OCI-LY3 (cell line): ENCODE measurements around the gene ANTXR2.

Source experiments
- H2AFZ ChIP-seq: fragments of 200-600, 300-600 bp; shearing (Covaris generic); 2 replicates; pipeline ENCODE4 v1.6.0; 2014; ENCODE audit warnings: antibody characterized with exemption, low read depth, low read length
- H3K27ac ChIP-seq: fragments of 200-600, 300-600 bp; sonication (generic); 2 replicates; pipeline ENCODE4 v1.5.1; 2014; ENCODE audit warnings: mild to moderate bottlenecking, low read length, moderate library complexity, mixed read lengths
- H3K27me3 ChIP-seq: fragments of 200-600, 300-600 bp; sonication (generic); 2 replicates; pipeline ENCODE4 v1.6.1; 2014; ENCODE audit warnings: low read depth, low read length, mixed read lengths
- H3K36me3 ChIP-seq: fragments of 200-600, 300-600 bp; sonication (generic); replicated peaks from 2 replicates; pipeline ENCODE3; 2014; ENCODE audit warnings: low read depth, low read length, mixed read lengths
- H3K4me1 ChIP-seq: fragments of 300-600, 200-600 bp; sonication (generic); 2 replicates; pipeline ENCODE4 v1.6.1; 2014; ENCODE audit warnings: low read length, mixed read lengths
- H3K4me2 ChIP-seq: fragments of 200-600, 300-600 bp; sonication (generic); 2 replicates; pipeline ENCODE4 v1.6.1; 2014; ENCODE audit warnings: low read length, mixed read lengths
- H3K4me3 ChIP-seq: fragments of 300-600, 200-600 bp; sonication (generic); 2 replicates; pipeline ENCODE4 v1.5.1; 2014; ENCODE audit warnings: antibody characterized with exemption, mild to moderate bottlenecking, low read length, moderate library complexity
- H3K79me2 ChIP-seq: fragments of 300-600, 200-600 bp; shearing (Covaris generic); 2 replicates; pipeline ENCODE4 v1.6.1; 2014; ENCODE audit warnings: mild to moderate bottlenecking, low read length, mixed read lengths
- H3K9ac ChIP-seq: fragments of 300-600, 200-600 bp; shearing (Covaris generic); 2 replicates; pipeline ENCODE4 v1.6.0; 2014; ENCODE audit warnings: mild to moderate bottlenecking, low read length, moderate library complexity
- H3K9me3 ChIP-seq: fragments of 200-600, 300-600 bp; shearing (Covaris generic); 2 replicates; pipeline ENCODE4 v1.6.1; 2014; ENCODE audit warnings: low read length, mixed read lengths; ENCODE audit not compliant: insufficient read depth
- H4K20me1 ChIP-seq: fragments of 200-600, 300-600 bp; sonication (generic); 2 replicates; pipeline ENCODE4 v1.6.1; 2016; ENCODE audit warnings: low read length, mixed read lengths; ENCODE audit not compliant: insufficient read depth
- EZH2phosphoT487 ChIP-seq: fragments of 200-600 bp; shearing (Covaris generic); IDR thresholded peaks from 2 replicates; pipeline ENCODE4 v1.6.1; 2018; ENCODE audit warnings: antibody characterized with exemption, mixed run types, low read depth
- TF ChIP-seq, protein P1 (sequence below): fragments of 200-600, 300-600 bp; sonication (generic); IDR thresholded peaks from 2 replicates; pipeline ENCODE4 v1.5.1; 2014; ENCODE audit warnings: antibody characterized with exemption, low read length, low read depth

The ANTXR2 gene

DNA sequence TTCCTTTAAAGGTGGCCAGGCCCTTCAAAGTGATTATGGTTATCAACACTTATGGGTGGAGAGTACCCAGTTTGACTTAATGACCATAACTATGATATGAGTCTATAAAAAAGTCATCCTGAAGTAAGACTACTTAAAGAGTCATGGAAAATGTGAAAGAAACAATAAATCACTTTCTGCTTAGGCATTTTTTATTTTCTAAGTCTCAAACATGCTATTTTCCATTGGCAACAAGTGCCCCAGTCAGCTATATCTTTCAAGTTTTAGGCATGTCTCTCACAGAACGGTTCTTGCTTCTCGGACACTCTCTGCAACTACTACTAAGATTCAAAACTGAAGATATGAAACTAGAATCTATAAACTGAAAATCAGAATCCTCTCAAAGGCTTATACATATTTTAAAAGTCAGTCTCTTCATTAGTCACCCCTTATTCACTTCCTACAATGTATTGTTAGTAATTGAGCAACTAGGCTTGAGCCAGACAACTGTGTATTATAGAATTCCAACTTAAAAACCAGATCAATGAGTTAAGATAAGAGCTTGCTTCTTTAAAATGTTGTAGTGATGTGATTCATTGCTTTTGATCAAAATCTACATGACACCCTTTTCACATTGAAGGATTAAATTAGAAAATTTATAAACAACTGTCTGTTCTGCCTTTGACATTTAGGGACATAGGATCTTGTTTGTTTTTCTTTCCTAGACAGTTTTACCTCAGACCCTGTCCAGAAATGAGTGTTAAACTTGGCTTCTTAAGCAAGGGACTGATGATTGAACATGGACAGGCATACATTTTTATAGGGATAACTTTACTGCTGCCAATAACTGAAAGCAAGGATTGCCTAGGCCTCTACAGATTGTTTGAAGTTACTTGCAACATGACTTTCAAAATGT lies 2.9 kb downstream of the ANTXR2 start:
- peaks cover 51% of the 10 kb centered on the region for H3K4me1 ChIP-seq
- no peak overlapping the region for H3K9ac ChIP-seq
- no peaks in the 10 kb centered on the region for H3K79me2 ChIP-seq
- peaks cover 8% of the 10 kb centered on the region; the same call in 1 of the 2 replicates for H3K9me3 ChIP-seq
- no peaks in the 10 kb centered on the region for H4K20me1 ChIP-seq
- TF ChIP-seq, protein P1, sequence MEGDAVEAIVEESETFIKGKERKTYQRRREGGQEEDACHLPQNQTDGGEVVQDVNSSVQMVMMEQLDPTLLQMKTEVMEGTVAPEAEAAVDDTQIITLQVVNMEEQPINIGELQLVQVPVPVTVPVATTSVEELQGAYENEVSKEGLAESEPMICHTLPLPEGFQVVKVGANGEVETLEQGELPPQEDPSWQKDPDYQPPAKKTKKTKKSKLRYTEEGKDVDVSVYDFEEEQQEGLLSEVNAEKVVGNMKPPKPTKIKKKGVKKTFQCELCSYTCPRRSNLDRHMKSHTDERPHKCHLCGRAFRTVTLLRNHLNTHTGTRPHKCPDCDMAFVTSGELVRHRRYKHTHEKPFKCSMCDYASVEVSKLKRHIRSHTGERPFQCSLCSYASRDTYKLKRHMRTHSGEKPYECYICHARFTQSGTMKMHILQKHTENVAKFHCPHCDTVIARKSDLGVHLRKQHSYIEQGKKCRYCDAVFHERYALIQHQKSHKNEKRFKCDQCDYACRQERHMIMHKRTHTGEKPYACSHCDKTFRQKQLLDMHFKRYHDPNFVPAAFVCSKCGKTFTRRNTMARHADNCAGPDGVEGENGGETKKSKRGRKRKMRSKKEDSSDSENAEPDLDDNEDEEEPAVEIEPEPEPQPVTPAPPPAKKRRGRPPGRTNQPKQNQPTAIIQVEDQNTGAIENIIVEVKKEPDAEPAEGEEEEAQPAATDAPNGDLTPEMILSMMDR, result no peak
- TF ChIP-seq EZH2phosphoT487, result no peak
- H3K4me3 ChIP-seq, result peak overlapping the region; percentile 21; the same call in 1 of the 2 replicates
- H3K36me3 ChIP-seq, result peaks cover 19% of the 10 kb centered on the region
- H2AFZ ChIP-seq, result no peak overlapping the region
- peak overlapping the region; percentile 25 for H3K27ac ChIP-seq
- H3K4me2 ChIP-seq, result peak overlapping the region; percentile 22
- peaks cover 3% of the 10 kb centered on the region; the same call in 1 of the 2 replicates for H3K27me3 ChIP-seq

DNA sequence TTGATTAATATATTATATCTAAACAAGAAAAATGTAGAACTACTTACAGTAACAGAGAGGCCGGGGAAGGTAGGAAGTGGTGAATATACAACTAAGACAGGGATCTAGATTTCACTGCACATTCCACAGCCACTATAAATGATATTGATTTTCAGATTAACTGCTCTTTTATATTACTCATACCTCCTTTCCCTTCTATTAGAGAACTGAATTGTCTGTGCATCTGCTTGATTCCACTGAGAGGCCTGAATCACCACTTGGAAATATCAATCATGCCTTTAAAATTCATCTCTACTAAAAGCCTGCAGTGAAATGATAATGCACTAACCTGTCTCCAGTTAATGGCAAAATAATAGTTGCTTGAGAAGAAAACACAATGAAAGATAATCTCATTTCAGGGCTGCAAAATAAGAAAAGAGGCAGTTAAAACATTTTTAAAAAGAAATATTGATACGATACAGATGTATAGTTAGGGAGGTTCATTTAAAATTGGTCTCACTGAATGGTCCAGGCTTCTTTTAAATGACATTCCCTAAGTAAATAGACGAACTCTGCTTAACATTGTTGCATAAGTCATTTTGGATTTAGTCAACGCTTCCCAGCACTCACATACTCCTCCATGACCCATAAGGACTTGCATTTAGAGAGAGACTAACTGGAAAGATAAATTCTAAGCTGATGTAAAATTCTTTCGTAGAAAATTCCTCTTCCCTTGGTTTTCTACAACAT lies 3.8 kb downstream of the ANTXR2 start:
- TF ChIP-seq, protein P1, result no peak
- no peak for TF ChIP-seq EZH2phosphoT487
- peaks cover 8% of the 10 kb centered on the region; the same call in 1 of the 2 replicates for H3K9me3 ChIP-seq
- no peak overlapping the region for H2AFZ ChIP-seq
- H3K36me3 ChIP-seq, result peaks cover 19% of the 10 kb centered on the region
- no peak overlapping the region for H3K4me3 ChIP-seq
- H3K27me3 ChIP-seq, result peaks cover 3% of the 10 kb centered on the region; the same call in 1 of the 2 replicates
- H3K27ac ChIP-seq, result peak overlapping the region; percentile 25; the same call in 1 of the 2 replicates
- no peak overlapping the region for H3K9ac ChIP-seq
- no peaks in the 10 kb centered on the region for H4K20me1 ChIP-seq
- H3K4me2 ChIP-seq, result peak overlapping the region; percentile 22
- H3K4me1 ChIP-seq, result peaks cover 43% of the 10 kb centered on the region
- no peaks in the 10 kb centered on the region for H3K79me2 ChIP-seq

DNA sequence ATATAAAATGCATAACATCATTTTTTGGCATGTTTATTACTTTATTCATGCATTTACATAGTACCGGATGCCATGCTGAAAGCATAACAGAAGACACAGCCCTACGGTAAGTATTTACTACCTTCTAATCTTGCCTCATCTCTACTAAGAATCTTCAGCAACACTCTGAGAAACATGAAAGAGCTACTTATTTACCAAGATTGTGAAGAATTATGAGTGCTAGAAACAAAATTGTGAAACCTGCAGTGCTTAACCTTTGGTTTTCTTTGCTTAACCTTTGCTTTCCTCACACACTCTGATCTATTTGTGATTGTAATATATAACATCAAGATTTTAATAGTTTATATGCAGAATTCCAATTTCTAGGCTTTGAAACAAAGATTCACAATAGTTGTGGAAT lies 7.4 kb downstream of the ANTXR2 start:
- H3K4me2 ChIP-seq, result no peak overlapping the region
- no peak overlapping the region for H2AFZ ChIP-seq
- H3K9ac ChIP-seq, result no peak overlapping the region
- TF ChIP-seq, protein P1, result no peak
- TF ChIP-seq EZH2phosphoT487, result no peak
- peaks cover 14% of the 10 kb centered on the region for H3K36me3 ChIP-seq
- H3K4me3 ChIP-seq, result no peak overlapping the region
- H3K27ac ChIP-seq, result no peak overlapping the region
- H4K20me1 ChIP-seq, result no peaks in the 10 kb centered on the region
- H3K27me3 ChIP-seq, result peaks cover 3% of the 10 kb centered on the region; the same call in 1 of the 2 replicates
- no peaks in the 10 kb centered on the region for H3K79me2 ChIP-seq
- peaks cover 5% of the 10 kb centered on the region; the same call in 1 of the 2 replicates for H3K9me3 ChIP-seq
- peaks cover 25% of the 10 kb centered on the region for H3K4me1 ChIP-seq

DNA sequence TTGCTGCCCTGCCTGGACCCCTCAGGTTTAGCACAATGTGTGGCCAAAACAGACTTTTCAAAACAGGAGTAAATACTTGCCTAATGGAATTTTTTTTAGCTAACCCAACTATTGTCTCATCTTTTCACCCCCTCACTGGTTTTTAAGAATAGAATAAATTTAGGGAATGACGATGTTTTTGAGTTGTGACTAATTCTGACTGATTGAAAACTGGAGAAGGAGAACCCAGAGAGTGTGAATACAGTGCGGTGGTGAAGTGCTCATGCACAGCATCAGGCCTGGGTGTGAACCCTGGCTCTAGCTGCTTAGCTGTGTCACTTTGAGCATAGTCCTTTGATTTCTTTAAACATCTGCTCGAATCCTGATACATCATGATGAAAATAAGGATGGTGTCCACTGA lies 10.5 kb downstream of the ANTXR2 start:
- Histone ChIP-seq H4K20me1 (no peaks in the 10 kb centered on the region), H2AFZ (no peak overlapping the region), H3K27me3 (peaks cover 5% of the 10 kb centered on the region; the same call in 1 of the 2 replicates), H3K79me2 (no peaks in the 10 kb centered on the region), H3K4me2 (no peak overlapping the region), H3K4me3 (no peak overlapping the region), H3K4me1 (peaks cover 29% of the 10 kb centered on the region), H3K9me3 (no peaks in the 10 kb centered on the region), H3K27ac (no peak overlapping the region), H3K9ac (no peak overlapping the region), H3K36me3 (no peaks in the 10 kb centered on the region)
- TF ChIP-seq, protein P1, result no peak
